Measurements from ENCODE around the gene CD2AP. TPM values are rescaled to one million over a fixed set of nuclear protein-coding genes. Genes with fewer than 3 reads are reported as not detected.

The CD2AP gene
- total and polyA plus RNA-seq, 4 donors, result 5.7 to 22.4 (median 11.5) TPM

GRCh38 chr6:47485083-47485482 lies 7.5 kb downstream of the CD2AP start:
- Histone ChIP-seq H3K9ac (ENCODE audit: low read depth in 1 of 2, low read length in 2 of 2) (no peak overlapping the region), H3K27ac (ENCODE audit: low read depth in 1 of 2, low read length in 2 of 2) (no peak overlapping the region), H3K4me1 (ENCODE audit: control insufficient read depth in 4 of 4, insufficient read depth in 4 of 4, low read length in 3 of 4) (peaks cover 5 to 29% (median 21%) of the 10 kb centered on the region in 4 donors), H3K9me3 (ENCODE audit: control insufficient read depth in 4 of 4, low read length in 3 of 4) (no peaks in the 10 kb centered on the region), H3K36me3 (ENCODE audit: control insufficient read depth in 4 of 4, insufficient read depth in 3 of 4, low read depth in 1 of 4, low read length in 3 of 4) (no peaks in the 10 kb centered on the region), H3K27me3 (ENCODE audit: control insufficient read depth in 4 of 4, insufficient read depth in 4 of 4, low read length in 3 of 4) (no peaks in the 10 kb centered on the region), H3K4me3 (ENCODE audit: low read depth in 1 of 3, low read length in 3 of 3) (no peak overlapping the region)
- DNase-seq (ENCODE audit: low spot score), result no peak
- WGBS, result 90% methylated on average over 2 of the region's 2 CpGs
- TF ChIP-seq FOXA2 (IDR thresholded peaks at IDR 0.05), result no peak
- no peak for TF ChIP-seq FOXA1 (IDR thresholded peaks at IDR 0.05)
- TF ChIP-seq RXRA (IDR thresholded peaks at IDR 0.05), result no peak
- no peak for TF ChIP-seq TAF1 (conservative IDR thresholded peaks at IDR 0.05)
- no peak for TF ChIP-seq GABPA (IDR thresholded peaks at IDR 0.05 in 1 of 2, conservative IDR thresholded peaks at IDR 0.05 in 1 of 2)
- no peak for TF ChIP-seq SP1 (IDR thresholded peaks at IDR 0.05)
- TF ChIP-seq CTCF (IDR thresholded peaks at IDR 0.05; ENCODE audit: low read depth, low read length, missing input control), result no peak
- TF ChIP-seq RAD21 (IDR thresholded peaks at IDR 0.05), result no peak
- TF ChIP-seq REST (IDR thresholded peaks at IDR 0.05), result no peak
- TF ChIP-seq HNF4G (IDR thresholded peaks at IDR 0.05), result no peak
- TF ChIP-seq MAX (IDR thresholded peaks at IDR 0.05), result no peak
- TF ChIP-seq NR2F2 (IDR thresholded peaks at IDR 0.05), result no peak

GRCh38 chr6:47485491-47486135 lies 8.0 kb downstream of the CD2AP start:
- Histone ChIP-seq H3K9ac (ENCODE audit: low read depth in 1 of 2, low read length in 2 of 2) (no peak overlapping the region), H3K4me3 (ENCODE audit: low read depth in 1 of 3, low read length in 3 of 3) (no peak overlapping the region), H3K27me3 (ENCODE audit: control insufficient read depth in 4 of 4, insufficient read depth in 4 of 4, low read length in 3 of 4) (no peaks in the 10 kb centered on the region), H3K4me1 (ENCODE audit: control insufficient read depth in 4 of 4, insufficient read depth in 4 of 4, low read length in 3 of 4) (peaks cover 5 to 26% (median 20%) of the 10 kb centered on the region in 4 donors), H3K36me3 (ENCODE audit: control insufficient read depth in 4 of 4, insufficient read depth in 3 of 4, low read depth in 1 of 4, low read length in 3 of 4) (no peaks in the 10 kb centered on the region), H3K9me3 (ENCODE audit: control insufficient read depth in 4 of 4, low read length in 3 of 4) (no peaks in the 10 kb centered on the region), H3K27ac (ENCODE audit: low read depth in 1 of 2, low read length in 2 of 2) (no peak overlapping the region)
- DNase-seq (ENCODE audit: low spot score), result no peak
- TF ChIP-seq GABPA (IDR thresholded peaks at IDR 0.05 in 1 of 2, conservative IDR thresholded peaks at IDR 0.05 in 1 of 2), result no peak

GRCh38 chr6:47489995-47490394 lies 12.4 kb downstream of the CD2AP start:
- H3K4me1 ChIP-seq (ENCODE audit: control insufficient read depth in 4 of 4, insufficient read depth in 4 of 4, low read length in 3 of 4), result peaks cover 0 to 4% (median 2%) of the 10 kb centered on the region in 4 donors
- TF ChIP-seq GABPA (IDR thresholded peaks at IDR 0.05 in 1 of 2, conservative IDR thresholded peaks at IDR 0.05 in 1 of 2) (no peak), YY1 (IDR thresholded peaks at IDR 0.05) (no peak), MAX (IDR thresholded peaks at IDR 0.05) (no peak), JUND (IDR thresholded peaks at IDR 0.05) (no peak), RXRA (IDR thresholded peaks at IDR 0.05) (no peak), EGR1 (IDR thresholded peaks at IDR 0.05; ENCODE audit: low read depth in 2 of 2) (no peak)

More at GRCh38 chr6:47489995-47490394, 12.4 kb downstream of the CD2AP start:
- WGBS, result 82% methylated on average over 2 of the region's 2 CpGs
- Histone ChIP-seq H3K36me3 (ENCODE audit: control insufficient read depth in 4 of 4, insufficient read depth in 3 of 4, low read depth in 1 of 4, low read length in 3 of 4) (no peaks in the 10 kb centered on the region), H3K27me3 (ENCODE audit: control insufficient read depth in 4 of 4, insufficient read depth in 4 of 4, low read length in 3 of 4) (no peaks in the 10 kb centered on the region), H3K9me3 (ENCODE audit: control insufficient read depth in 4 of 4, low read length in 3 of 4) (no peaks in the 10 kb centered on the region), H3K9ac (ENCODE audit: low read depth in 1 of 2, low read length in 2 of 2) (no peak overlapping the region), H3K4me3 (ENCODE audit: low read depth in 1 of 3, low read length in 3 of 3) (no peak overlapping the region), H3K27ac (ENCODE audit: low read depth in 1 of 2, low read length in 2 of 2) (no peak overlapping the region)
- DNase-seq (ENCODE audit: low spot score), result no peak

All from liver (tissue), 9 donors.